ENCODE measurements around the gene SCG5.

DNA sequence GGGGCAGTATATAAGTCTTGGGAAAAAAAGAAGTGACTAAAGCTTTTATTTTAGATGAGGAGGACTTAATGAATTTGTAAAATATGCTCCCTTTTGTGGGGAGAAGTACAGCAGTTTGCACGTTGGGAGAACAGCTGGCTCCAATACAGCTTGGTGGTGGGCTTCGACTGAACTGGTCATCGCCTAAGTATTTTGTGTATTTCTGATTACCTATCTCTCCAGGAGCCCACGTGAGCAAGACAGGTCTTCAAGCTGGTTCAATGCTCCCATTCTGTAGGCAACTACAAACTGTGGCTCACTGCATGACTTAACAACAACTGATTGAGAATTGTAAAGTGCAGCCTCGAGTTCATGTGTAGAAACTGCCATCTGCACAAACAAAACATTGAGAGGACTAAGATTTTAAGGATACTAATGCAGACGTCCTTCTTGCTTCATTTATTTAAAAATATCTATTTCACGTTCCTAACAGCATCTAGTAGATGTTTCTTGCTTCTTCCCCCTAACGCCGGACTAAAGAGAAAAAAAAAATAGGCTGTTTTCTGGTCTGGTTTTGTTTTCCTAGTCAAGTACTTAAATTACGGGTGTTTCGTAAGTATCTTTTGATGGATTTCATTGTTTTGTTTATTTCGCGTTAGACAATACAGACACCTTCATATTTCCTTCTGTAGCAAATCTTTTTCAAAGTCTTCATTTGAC lies 74.9 kb downstream of the SCG5 start:
- TF ChIP-seq, protein P1, sequence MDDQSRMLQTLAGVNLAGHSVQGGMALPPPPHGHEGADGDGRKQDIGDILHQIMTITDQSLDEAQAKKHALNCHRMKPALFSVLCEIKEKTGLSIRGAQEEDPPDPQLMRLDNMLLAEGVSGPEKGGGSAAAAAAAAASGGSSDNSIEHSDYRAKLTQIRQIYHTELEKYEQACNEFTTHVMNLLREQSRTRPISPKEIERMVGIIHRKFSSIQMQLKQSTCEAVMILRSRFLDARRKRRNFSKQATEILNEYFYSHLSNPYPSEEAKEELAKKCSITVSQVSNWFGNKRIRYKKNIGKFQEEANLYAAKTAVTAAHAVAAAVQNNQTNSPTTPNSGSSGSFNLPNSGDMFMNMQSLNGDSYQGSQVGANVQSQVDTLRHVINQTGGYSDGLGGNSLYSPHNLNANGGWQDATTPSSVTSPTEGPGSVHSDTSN (IDR thresholded peaks at IDR 0.05; ENCODE audit: insufficient replicate concordance, low read depth, low read length) = no peak
- TF ChIP-seq CREM (IDR thresholded peaks at IDR 0.05; ENCODE audit: low read depth) (no peak), TBL1XR1 (IDR thresholded peaks at IDR 0.05; ENCODE audit: low read depth, low read length) (no peak), NR2C1 (IDR thresholded peaks at IDR 0.05) (no peak), HDAC2 (IDR thresholded peaks at IDR 0.05) (no peak), FOXM1 (IDR thresholded peaks at IDR 0.05; ENCODE audit: low read depth, low read length) (no peak), ZNF384 (IDR thresholded peaks at IDR 0.05; ENCODE audit: borderline replicate concordance, low read depth, low read length) (no peak)
- TF ChIP-seq, protein P2, sequence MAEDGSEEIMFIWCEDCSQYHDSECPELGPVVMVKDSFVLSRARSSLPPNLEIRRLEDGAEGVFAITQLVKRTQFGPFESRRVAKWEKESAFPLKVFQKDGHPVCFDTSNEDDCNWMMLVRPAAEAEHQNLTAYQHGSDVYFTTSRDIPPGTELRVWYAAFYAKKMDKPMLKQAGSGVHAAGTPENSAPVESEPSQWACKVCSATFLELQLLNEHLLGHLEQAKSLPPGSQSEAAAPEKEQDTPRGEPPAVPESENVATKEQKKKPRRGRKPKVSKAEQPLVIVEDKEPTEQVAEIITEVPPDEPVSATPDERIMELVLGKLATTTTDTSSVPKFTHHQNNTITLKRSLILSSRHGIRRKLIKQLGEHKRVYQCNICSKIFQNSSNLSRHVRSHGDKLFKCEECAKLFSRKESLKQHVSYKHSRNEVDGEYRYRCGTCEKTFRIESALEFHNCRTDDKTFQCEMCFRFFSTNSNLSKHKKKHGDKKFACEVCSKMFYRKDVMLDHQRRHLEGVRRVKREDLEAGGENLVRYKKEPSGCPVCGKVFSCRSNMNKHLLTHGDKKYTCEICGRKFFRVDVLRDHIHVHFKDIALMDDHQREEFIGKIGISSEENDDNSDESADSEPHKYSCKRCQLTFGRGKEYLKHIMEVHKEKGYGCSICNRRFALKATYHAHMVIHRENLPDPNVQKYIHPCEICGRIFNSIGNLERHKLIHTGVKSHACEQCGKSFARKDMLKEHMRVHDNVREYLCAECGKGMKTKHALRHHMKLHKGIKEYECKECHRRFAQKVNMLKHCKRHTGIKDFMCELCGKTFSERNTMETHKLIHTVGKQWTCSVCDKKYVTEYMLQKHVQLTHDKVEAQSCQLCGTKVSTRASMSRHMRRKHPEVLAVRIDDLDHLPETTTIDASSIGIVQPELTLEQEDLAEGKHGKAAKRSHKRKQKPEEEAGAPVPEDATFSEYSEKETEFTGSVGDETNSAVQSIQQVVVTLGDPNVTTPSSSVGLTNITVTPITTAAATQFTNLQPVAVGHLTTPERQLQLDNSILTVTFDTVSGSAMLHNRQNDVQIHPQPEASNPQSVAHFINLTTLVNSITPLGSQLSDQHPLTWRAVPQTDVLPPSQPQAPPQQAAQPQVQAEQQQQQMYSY (CRISPR knock-in tag; IDR thresholded peaks at IDR 0.05) = no peak
- TF ChIP-seq, protein P3, sequence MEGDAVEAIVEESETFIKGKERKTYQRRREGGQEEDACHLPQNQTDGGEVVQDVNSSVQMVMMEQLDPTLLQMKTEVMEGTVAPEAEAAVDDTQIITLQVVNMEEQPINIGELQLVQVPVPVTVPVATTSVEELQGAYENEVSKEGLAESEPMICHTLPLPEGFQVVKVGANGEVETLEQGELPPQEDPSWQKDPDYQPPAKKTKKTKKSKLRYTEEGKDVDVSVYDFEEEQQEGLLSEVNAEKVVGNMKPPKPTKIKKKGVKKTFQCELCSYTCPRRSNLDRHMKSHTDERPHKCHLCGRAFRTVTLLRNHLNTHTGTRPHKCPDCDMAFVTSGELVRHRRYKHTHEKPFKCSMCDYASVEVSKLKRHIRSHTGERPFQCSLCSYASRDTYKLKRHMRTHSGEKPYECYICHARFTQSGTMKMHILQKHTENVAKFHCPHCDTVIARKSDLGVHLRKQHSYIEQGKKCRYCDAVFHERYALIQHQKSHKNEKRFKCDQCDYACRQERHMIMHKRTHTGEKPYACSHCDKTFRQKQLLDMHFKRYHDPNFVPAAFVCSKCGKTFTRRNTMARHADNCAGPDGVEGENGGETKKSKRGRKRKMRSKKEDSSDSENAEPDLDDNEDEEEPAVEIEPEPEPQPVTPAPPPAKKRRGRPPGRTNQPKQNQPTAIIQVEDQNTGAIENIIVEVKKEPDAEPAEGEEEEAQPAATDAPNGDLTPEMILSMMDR (IDR thresholded peaks at IDR 0.05 in 2 of 3, conservative IDR thresholded peaks at IDR 0.05 in 1 of 3; ENCODE audit: control insufficient read depth in 2 of 3, extremely low read depth in 1 of 3, insufficient read depth in 1 of 3, low read depth in 3 of 3, low read length in 3 of 3) = no peak
